ENCODE results near the gene MLKL.

The MLKL gene

GRCh38 chr16:74738816-74739215, 38.2 kb upstream of the MLKL start:
- DNase-seq: no peak
- no peak for ATAC-seq (replicated peaks)
- Mint-ChIP-seq H3K4me1 (ENCODE audit: low read depth in 2 of 2) (no peaks in the 10 kb centered on the region), H3K4me3 (no peak overlapping the region), H3K9me3 (no peaks in the 10 kb centered on the region), H3K27me3 (peaks cover 31 to 57% of the 10 kb centered on the region in 2 donors), H3K27ac (no peak overlapping the region), H3K36me3 (ENCODE audit: insufficient read depth) (peaks cover 6% of the 10 kb centered on the region)

- Mint-ChIP-seq H3K4me3 (no peak overlapping the region), H3K36me3 (ENCODE audit: insufficient read depth) (peaks cover 6% of the 10 kb centered on the region), H3K27ac (no peak overlapping the region), H3K9me3 (no peaks in the 10 kb centered on the region), H3K27me3 (peaks cover 31 to 60% of the 10 kb centered on the region in 2 donors), H3K4me1 (ENCODE audit: low read depth in 2 of 2) (no peaks in the 10 kb centered on the region)
- no peak for DNase-seq
- no peak for ATAC-seq (replicated peaks)
These were observed 37.5 kb upstream of the MLKL start for GRCh38 chr16:74738113-74738541.

GRCh38 chr16:74737521-74737920, 36.9 kb upstream of the MLKL start:
- Mint-ChIP-seq H3K27ac (no peak overlapping the region), H3K4me1 (ENCODE audit: low read depth in 2 of 2) (no peaks in the 10 kb centered on the region), H3K36me3 (ENCODE audit: insufficient read depth) (peaks cover 6% of the 10 kb centered on the region), H3K4me3 (no peak overlapping the region), H3K9me3 (no peaks in the 10 kb centered on the region), H3K27me3 (peaks cover 31 to 60% of the 10 kb centered on the region in 2 donors)
- ATAC-seq (replicated peaks): no peak
- DNase-seq: no peak

GRCh38 chr16:74736531-74737157, 36.0 kb upstream of the MLKL start:
- Mint-ChIP-seq H3K27me3 (peaks cover 31 to 60% of the 10 kb centered on the region in 2 donors), H3K4me1 (ENCODE audit: low read depth in 2 of 2) (no peaks in the 10 kb centered on the region), H3K4me3 (no peak overlapping the region), H3K27ac (no peak overlapping the region), H3K9me3 (no peaks in the 10 kb centered on the region), H3K36me3 (ENCODE audit: insufficient read depth) (peaks cover 6% of the 10 kb centered on the region)
- ATAC-seq (replicated peaks): no peak
- no peak for DNase-seq

GRCh38 chr16:74735554-74735953, 34.9 kb upstream of the MLKL start:
- Mint-ChIP-seq H3K4me3 (no peak overlapping the region), H3K27ac (no peak overlapping the region), H3K36me3 (ENCODE audit: insufficient read depth) (peaks cover 6% of the 10 kb centered on the region), H3K4me1 (ENCODE audit: low read depth in 2 of 2) (peaks cover 0 to 2% of the 10 kb centered on the region in 2 donors), H3K9me3 (no peaks in the 10 kb centered on the region), H3K27me3 (peaks cover 31 to 55% of the 10 kb centered on the region in 2 donors)
- ATAC-seq (replicated peaks) (no peak), DNase-seq (no peak)

GRCh38 chr16:74735162-74735452, 34.4 kb upstream of the MLKL start:
- H3K27me3 Mint-ChIP-seq: peaks cover 30 to 50% of the 10 kb centered on the region in 2 donors
- H3K4me3 Mint-ChIP-seq: no peak overlapping the region
- H3K36me3 Mint-ChIP-seq (ENCODE audit: insufficient read depth): peaks cover 6% of the 10 kb centered on the region
- DNase-seq (no peak), ATAC-seq (replicated peaks) (no peak)
- no peak overlapping the region for H3K27ac Mint-ChIP-seq
- peaks cover 3 to 5% of the 10 kb centered on the region in 2 donors for H3K4me1 Mint-ChIP-seq (ENCODE audit: low read depth in 2 of 2)
- no peaks in the 10 kb centered on the region for H3K9me3 Mint-ChIP-seq

GRCh38 chr16:74734361-74735161, 33.9 kb upstream of the MLKL start:
- Mint-ChIP-seq H3K9me3 (no peaks in the 10 kb centered on the region), H3K4me1 (ENCODE audit: low read depth in 2 of 2) (peaks cover 3 to 7% of the 10 kb centered on the region in 2 donors), H3K27ac (no peak overlapping the region), H3K4me3 (no peak overlapping the region), H3K27me3 (peaks cover 25 to 45% of the 10 kb centered on the region in 2 donors), H3K36me3 (ENCODE audit: insufficient read depth) (peaks cover 4% of the 10 kb centered on the region)
- DNase-seq (no peak), ATAC-seq (replicated peaks) (no peak)

GRCh38 chr16:74732707-74733350, 32.2 kb upstream of the MLKL start:
- Mint-ChIP-seq H3K36me3 (ENCODE audit: insufficient read depth) (peaks cover 4% of the 10 kb centered on the region), H3K4me1 (ENCODE audit: low read depth in 2 of 2) (peaks cover 3 to 7% of the 10 kb centered on the region in 2 donors), H3K27me3 (peaks cover 9 to 27% of the 10 kb centered on the region in 2 donors), H3K27ac (no peak overlapping the region), H3K4me3 (no peak overlapping the region), H3K9me3 (no peaks in the 10 kb centered on the region)
- no peak for ATAC-seq (replicated peaks)
- no peak for DNase-seq

GRCh38 chr16:74731853-74732477, 31.3 kb upstream of the MLKL start:
- no peak for DNase-seq
- Mint-ChIP-seq H3K27ac (no peak overlapping the region), H3K4me1 (ENCODE audit: low read depth in 2 of 2) (peaks cover 3 to 7% of the 10 kb centered on the region in 2 donors), H3K4me3 (no peak overlapping the region), H3K9me3 (peaks cover 0 to 7% of the 10 kb centered on the region in 2 donors), H3K27me3 (peaks cover 5 to 23% of the 10 kb centered on the region in 2 donors), H3K36me3 (ENCODE audit: insufficient read depth) (peaks cover 2% of the 10 kb centered on the region)
- no peak for ATAC-seq (replicated peaks)

GRCh38 chr16:74729783-74730683, 29.4 kb upstream of the MLKL start:
- Mint-ChIP-seq H3K4me3 (no peak overlapping the region), H3K9me3 (peaks cover 3 to 15% of the 10 kb centered on the region in 2 donors), H3K27me3 (peaks cover 0 to 36% of the 10 kb centered on the region in 2 donors), H3K4me1 (ENCODE audit: low read depth in 2 of 2) (peaks cover 3 to 7% of the 10 kb centered on the region in 2 donors), H3K27ac (peak overlapping the region; percentile 17 to 32), H3K36me3 (ENCODE audit: insufficient read depth) (no peaks in the 10 kb centered on the region)
- ATAC-seq (replicated peaks) (no peak), DNase-seq (no peak)

- no peaks in the 10 kb centered on the region for H3K36me3 Mint-ChIP-seq (ENCODE audit: insufficient read depth)
These were observed 27.2 kb upstream of the MLKL start for GRCh38 chr16:74727903-74728302.

GRCh38 chr16:74726716-74727115, 26.1 kb upstream of the MLKL start:
- Mint-ChIP-seq H3K27ac (no peak overlapping the region), H3K4me1 (ENCODE audit: low read depth in 2 of 2) (peaks cover 3 to 7% of the 10 kb centered on the region in 2 donors), H3K9me3 (peaks cover 3 to 15% of the 10 kb centered on the region in 2 donors), H3K4me3 (no peak overlapping the region), H3K36me3 (ENCODE audit: insufficient read depth) (no peaks in the 10 kb centered on the region), H3K27me3 (peaks cover 23 to 54% of the 10 kb centered on the region in 2 donors)
- DNase-seq (no peak), ATAC-seq (replicated peaks) (no peak)

More at GRCh38 chr16:74727903-74728302, 27.2 kb upstream of the MLKL start:
- Mint-ChIP-seq H3K4me1 (ENCODE audit: low read depth in 2 of 2) (peaks cover 3 to 7% of the 10 kb centered on the region in 2 donors), H3K4me3 (no peak overlapping the region), H3K9me3 (peaks cover 3 to 15% of the 10 kb centered on the region in 2 donors), H3K27me3 (peaks cover 20 to 42% of the 10 kb centered on the region in 2 donors), H3K27ac (no peak overlapping the region)
- no peak for DNase-seq
- ATAC-seq (replicated peaks): no peak

All from effector memory CD8-positive, alpha-beta T cell (primary cell).